Colonic mucosa (tissue), 4 donors: Measurements from ENCODE around the gene KCNK3. TPM values are rescaled to one million over a fixed set of nuclear protein-coding genes. Genes with fewer than 3 reads are reported as not detected.
"Not testable (repeated sequence)": the region's sequence is repeated elsewhere in the genome, so short reads cannot be mapped to it uniquely, and the experiment has no call there.

ENCODE experiments used
- DNase-seq: peaks from one replicate; pipeline ENCODE4 v3.0.0-alpha.2; 2020
- H3K27ac ChIP-seq: fragments of 200-600 bp; one replicate; pipeline ENCODE4 v1.8.0; 2021
- H3K27me3 ChIP-seq: fragments of 200-600 bp; one replicate; pipeline ENCODE4 v1.8.0; 2021
- H3K36me3 ChIP-seq: fragments of 200-600 bp; one replicate; pipeline ENCODE4 v1.8.0; 2021
- H3K4me1 ChIP-seq: fragments of 200-600 bp; one replicate; pipeline ENCODE4 v1.8.0; 2021; ENCODE audit warnings: mild to moderate bottlenecking
- H3K4me3 ChIP-seq: fragments of 200-600 bp; one replicate; pipeline ENCODE4 v1.8.0; 2021
- H3K9ac ChIP-seq, 2 donors: one replicate each; pipeline ENCODE4 v1.7.0; 2013; ENCODE audit warnings: control low read depth in 2 of 2, low read depth in 2 of 2, low read length in 2 of 2
- H3K9me3 ChIP-seq: fragments of 200-600 bp; one replicate; pipeline ENCODE4 v1.8.0; 2021
- CTCF ChIP-seq: fragments of 200-600 bp; IDR thresholded peaks from one replicate; pipeline ENCODE4 v1.8.0; 2022; ENCODE audit warnings: antibody characterized with exemption, mild to moderate bottlenecking
- intact Hi-C: fragments of 100-400 bp; cut with DNase I; formaldehyde crosslinking; loops from one replicate; pipeline ENCODE4 v1.14.1; 2022
- total RNA-seq, 2 donors: library from RNA; stranded (reverse); fragmentation: NEBNext Ultra II Directional in 1 of 2; extraction: Animal tissue kit (Norgen Biotek cat#: 25700) in 1 of 2; gene quantifications; one replicate each; pipeline ENCODE4 v1.2.1, GENCODE V29; 2021
- donor health status: healthy.
- donor health status: DM: no; HTN: no; CAD: no.
- donor health status: DM: no; HTN: no; CAD: no.

KCNK3 gene
- total RNA-seq, 2 donors from 2014 or later, result 1.2 to 1.5 TPM

- Histone ChIP-seq H3K27ac (no peak overlapping the region), H3K27me3 (no peaks in the 10 kb centered on the region), H3K36me3 (no peaks in the 10 kb centered on the region), H3K9me3 (no peaks in the 10 kb centered on the region), H3K4me1 (no peaks in the 10 kb centered on the region), H3K4me3 (no peak overlapping the region), H3K9ac (no peak overlapping the region)
- no peak for DNase-seq
- no peak for TF ChIP-seq CTCF
- intact Hi-C loops, result no loop called here
These were observed 35.3 kb upstream of the KCNK3 start for GRCh38 chr2:26657265-26657664.

- H3K4me1 ChIP-seq, result no peaks in the 10 kb centered on the region
- no peak overlapping the region for H3K27ac ChIP-seq
- H3K4me3 ChIP-seq, result no peak overlapping the region
- no peaks in the 10 kb centered on the region for H3K36me3 ChIP-seq
- H3K9me3 ChIP-seq, result no peaks in the 10 kb centered on the region
- H3K27me3 ChIP-seq, result no peaks in the 10 kb centered on the region
- no peak overlapping the region for H3K9ac ChIP-seq
- intact Hi-C loops, result no loop called here
- no peak for TF ChIP-seq CTCF
- no peak for DNase-seq
These were observed 33.7 kb upstream of the KCNK3 start for GRCh38 chr2:26658691-26659346.

GRCh38 chr2:26660363-26660962 is 32.1 kb upstream of the KCNK3 start:
- no peak for TF ChIP-seq CTCF
- H3K4me1 ChIP-seq, result no peaks in the 10 kb centered on the region
- intact Hi-C loops, result no loop called here
- DNase-seq, result no peak
- no peak overlapping the region for H3K4me3 ChIP-seq
- no peaks in the 10 kb centered on the region for H3K36me3 ChIP-seq
- no peaks in the 10 kb centered on the region for H3K9me3 ChIP-seq
- H3K9ac ChIP-seq, result no peak overlapping the region
- H3K27ac ChIP-seq, result no peak overlapping the region
- no peaks in the 10 kb centered on the region for H3K27me3 ChIP-seq

- H3K36me3 ChIP-seq, intact Hi-C loops, H3K27me3 ChIP-seq, H3K9ac ChIP-seq, H3K9me3 ChIP-seq, H3K4me3 ChIP-seq, H3K4me1 ChIP-seq, DNase-seq, H3K27ac ChIP-seq: not testable (repeated sequence)
These were observed 27.2 kb upstream of the KCNK3 start for GRCh38 chr2:26665296-26665695.

GRCh38 chr2:26666671-26667070 is 25.9 kb upstream of the KCNK3 start:
- no peak for DNase-seq
- H3K4me1 ChIP-seq, result no peaks in the 10 kb centered on the region

More at GRCh38 chr2:26666671-26667070, 25.9 kb upstream of the KCNK3 start:
- Histone ChIP-seq H3K9ac (no peak overlapping the region), H3K9me3 (no peaks in the 10 kb centered on the region), H3K27me3 (no peaks in the 10 kb centered on the region), H3K27ac (no peak overlapping the region), H3K4me3 (no peak overlapping the region), H3K36me3 (no peaks in the 10 kb centered on the region)
- TF ChIP-seq CTCF, result no peak
- intact Hi-C loops, result no loop called here
